Activated CD4-positive, alpha-beta T cell treated with anti-CD3 and anti-CD28 coated beads for 36 hours (primary cell): ENCODE results near the gene ATP13A5. TPM values are rescaled to one million over a fixed set of nuclear protein-coding genes. Genes with fewer than 3 reads are reported as not detected.
A peak's percentile ranks its signal among the peaks of the same experiment; 100 is the strongest.

Experiments used
- ATAC-seq: fragments of 200-7000 bp; cut with Tn5 transposase; one replicate; pipeline ENCODE4 v1.10.0; 2021; ENCODE audit warnings: mild to moderate bottlenecking, moderate library complexity
- CTCF ChIA-PET: fragments of 350-600 bp; sonication (Branson Sonifier 250); formaldehyde crosslinking; loops from one replicate; lab custom pipeline; 2021; ENCODE audit warnings: antibody characterized with exemption; lab: Charles Lee
- POLR2A ChIA-PET: fragments of 350-600 bp; sonication (Branson Sonifier 250); formaldehyde crosslinking; loops from one replicate; lab custom pipeline; 2021; ENCODE audit warnings: antibody characterized with exemption, inconsistent platforms; lab: Charles Lee
- DNase-seq: peaks from one replicate; pipeline ENCODE4 v3.0.0-alpha.2; 2020
- H3K27ac Mint-ChIP-seq: one replicate; pipeline ENCODE4 v1.8.0; 2021; ENCODE audit warnings: mixed read lengths
- H3K27me3 Mint-ChIP-seq: one replicate; pipeline ENCODE4 v1.8.0; 2021; ENCODE audit warnings: mixed read lengths
- H3K36me3 Mint-ChIP-seq: one replicate; pipeline ENCODE4 v1.8.0; 2021; ENCODE audit warnings: low read depth, mixed read lengths
- H3K4me1 Mint-ChIP-seq: one replicate; pipeline ENCODE4 v1.8.0; 2021; ENCODE audit warnings: mixed read lengths
- H3K4me3 Mint-ChIP-seq: one replicate; pipeline ENCODE4 v1.8.0; 2021; ENCODE audit warnings: mild to moderate bottlenecking, moderate library complexity, mixed read lengths
- H3K9me3 Mint-ChIP-seq: one replicate; pipeline ENCODE4 v1.8.0; 2021; ENCODE audit warnings: low read depth, mixed read lengths
- intact Hi-C, 2 experiments: fragments of 100-400 bp; cut with DNase I in 1 of 2; cut with micrococcal nuclease in 1 of 2; formaldehyde crosslinking; loops; one replicate each; pipeline versions ENCODE4 v1.14.2 to v1.15.1; 2022 to 2024; cut with DNase I, micrococcal nuclease
- total RNA-seq, 2 experiments: library from RNA; stranded (reverse); gene quantifications; one replicate each; pipeline ENCODE4 v1.2.3, GENCODE V29; 2021

The ATP13A5 gene
- total RNA-seq, 2 experiments from 2014 or later: not detected

GRCh38 chr3:193248848-193249468 lies 129.6 kb downstream of the ATP13A5 start:
- POLR2A ChIA-PET: no interaction called here
- Mint-ChIP-seq H3K27me3 (peaks cover 10% of the 10 kb centered on the region), H3K36me3 (peaks cover 4% of the 10 kb centered on the region), H3K4me3 (no peak overlapping the region), H3K27ac (no peak overlapping the region), H3K4me1 (no peaks in the 10 kb centered on the region), H3K9me3 (peaks cover 25% of the 10 kb centered on the region)
- DNase-seq (no peak), ATAC-seq (no peak)
- intact Hi-C loops: no loop called here
- CTCF ChIA-PET: interaction anchor here (0.6 kb wide), 1 partner anchor 35 kb away, joined by 3 read pairs; no protein-coding TSS in a partner anchor

GRCh38 chr3:193243571-193243970 lies 135.0 kb downstream of the ATP13A5 start:
- POLR2A ChIA-PET: no interaction called here

GRCh38 chr3:193241716-193242115 lies 136.8 kb downstream of the ATP13A5 start:
- no peak for DNase-seq
- no peak overlapping the region for H3K27ac Mint-ChIP-seq
- ChIA-PET CTCF (no interaction called here), POLR2A (no interaction called here)
- no peak for ATAC-seq
- peaks cover 35% of the 10 kb centered on the region for H3K27me3 Mint-ChIP-seq
- no peaks in the 10 kb centered on the region for H3K36me3 Mint-ChIP-seq
- H3K9me3 Mint-ChIP-seq: no peaks in the 10 kb centered on the region
- intact Hi-C loops: no loop called here
- H3K4me3 Mint-ChIP-seq: peak overlapping the region; percentile 38
- peaks cover 2% of the 10 kb centered on the region for H3K4me1 Mint-ChIP-seq

More at GRCh38 chr3:193243571-193243970, 135.0 kb downstream of the ATP13A5 start:
- intact Hi-C loops: no loop called here
- Mint-ChIP-seq H3K27ac (no peak overlapping the region), H3K4me3 (no peak overlapping the region), H3K9me3 (peaks cover 11% of the 10 kb centered on the region), H3K27me3 (peaks cover 33% of the 10 kb centered on the region), H3K36me3 (no peaks in the 10 kb centered on the region), H3K4me1 (peaks cover 2% of the 10 kb centered on the region)
- no peak for ATAC-seq
- no peak for DNase-seq
- CTCF ChIA-PET: no interaction called here

GRCh38 chr3:193240850-193241706 lies 137.5 kb downstream of the ATP13A5 start, which contains the start of gene PLAAT1:
PLAAT1 (plus strand) TSS chr3:193241222; CDS start chr3:193255651, 14,429 bp downstream.
- DNase-seq (peak; percentile 56), ATAC-seq (peak; percentile 79)
- H3K27me3 Mint-ChIP-seq: peaks cover 35% of the 10 kb centered on the region
- POLR2A ChIA-PET: no interaction called here
- intact Hi-C loops: no loop called here
- peak within 1 kb of the TSS; percentile 51 for H3K4me3 Mint-ChIP-seq
- no peaks in the 10 kb centered on the region for H3K36me3 Mint-ChIP-seq
- no peak within 1 kb of the TSS for H3K27ac Mint-ChIP-seq
- CTCF ChIA-PET: no interaction called here
- H3K4me1 Mint-ChIP-seq: peaks cover 2% of the 10 kb centered on the region
- H3K9me3 Mint-ChIP-seq: no peaks in the 10 kb centered on the region

- no peak overlapping the region for H3K27ac Mint-ChIP-seq
- no peaks in the 10 kb centered on the region for H3K9me3 Mint-ChIP-seq
- CTCF ChIA-PET: no interaction called here
- DNase-seq (no peak), ATAC-seq (no peak)
- no peaks in the 10 kb centered on the region for H3K36me3 Mint-ChIP-seq
- peak overlapping the region; percentile 51 for H3K4me3 Mint-ChIP-seq
- intact Hi-C loops: no loop called here
- H3K27me3 Mint-ChIP-seq: peaks cover 31% of the 10 kb centered on the region
- H3K4me1 Mint-ChIP-seq: peaks cover 2% of the 10 kb centered on the region
- POLR2A ChIA-PET: no interaction called here
These were observed 138.1 kb downstream of the ATP13A5 start for GRCh38 chr3:193240436-193240849.

GRCh38 chr3:193237030-193237429 lies 141.5 kb downstream of the ATP13A5 start:
- peaks cover 19% of the 10 kb centered on the region for H3K27me3 Mint-ChIP-seq
- no peak for ATAC-seq
- no peak overlapping the region for H3K4me3 Mint-ChIP-seq
- no peak for DNase-seq
- peaks cover 2% of the 10 kb centered on the region for H3K4me1 Mint-ChIP-seq
- H3K36me3 Mint-ChIP-seq: no peaks in the 10 kb centered on the region
- ChIA-PET POLR2A (no interaction called here), CTCF (interaction anchor here (0.6 kb wide), 1 partner anchor 133 kb away, joined by 3 read pairs; no protein-coding TSS in a partner anchor)
- H3K9me3 Mint-ChIP-seq: no peaks in the 10 kb centered on the region
- intact Hi-C loops: no loop called here
- H3K27ac Mint-ChIP-seq: no peak overlapping the region

- no peak for ATAC-seq
- H3K4me3 Mint-ChIP-seq: no peak overlapping the region
- no peaks in the 10 kb centered on the region for H3K9me3 Mint-ChIP-seq
- intact Hi-C loops: no loop called here
- H3K36me3 Mint-ChIP-seq: no peaks in the 10 kb centered on the region
- POLR2A ChIA-PET: no interaction called here
- peaks cover 16% of the 10 kb centered on the region for H3K27me3 Mint-ChIP-seq
- no peak overlapping the region for H3K27ac Mint-ChIP-seq
- CTCF ChIA-PET: interaction anchor here (0.6 kb wide), 1 partner anchor 133 kb away, joined by 3 read pairs; no protein-coding TSS in a partner anchor
- no peak for DNase-seq
- H3K4me1 Mint-ChIP-seq: peaks cover 2% of the 10 kb centered on the region
These were observed 142.0 kb downstream of the ATP13A5 start for GRCh38 chr3:193236599-193236998.

- CTCF ChIA-PET: interaction anchor here (1.4 kb wide), 1 partner anchor 342 kb away, joined by 3 read pairs; no protein-coding TSS in a partner anchor
- intact Hi-C loops: no loop called here
- POLR2A ChIA-PET: no interaction called here
- H3K27me3 Mint-ChIP-seq: peaks cover 9% of the 10 kb centered on the region
- H3K4me1 Mint-ChIP-seq: no peaks in the 10 kb centered on the region
- H3K4me3 Mint-ChIP-seq: no peak overlapping the region
- H3K9me3 Mint-ChIP-seq: no peaks in the 10 kb centered on the region
- no peak overlapping the region for H3K27ac Mint-ChIP-seq
- ATAC-seq: no peak
- no peak for DNase-seq
- no peaks in the 10 kb centered on the region for H3K36me3 Mint-ChIP-seq
These were observed 147.4 kb downstream of the ATP13A5 start for GRCh38 chr3:193231201-193231600.

- ATAC-seq (no peak), DNase-seq (no peak)
- POLR2A ChIA-PET: no interaction called here
- Mint-ChIP-seq H3K9me3 (no peaks in the 10 kb centered on the region), H3K36me3 (no peaks in the 10 kb centered on the region), H3K4me1 (no peaks in the 10 kb centered on the region), H3K27ac (no peak overlapping the region), H3K27me3 (peaks cover 15% of the 10 kb centered on the region), H3K4me3 (no peak overlapping the region)
- CTCF ChIA-PET: no interaction called here
- intact Hi-C loops: no loop called here
These were observed 147.9 kb downstream of the ATP13A5 start for GRCh38 chr3:193230610-193231009.

- CTCF ChIA-PET: no interaction called here
- POLR2A ChIA-PET: no interaction called here
- ATAC-seq (no peak), DNase-seq (no peak)
- no peaks in the 10 kb centered on the region for H3K9me3 Mint-ChIP-seq
- no peaks in the 10 kb centered on the region for H3K4me1 Mint-ChIP-seq
- H3K36me3 Mint-ChIP-seq: no peaks in the 10 kb centered on the region
- intact Hi-C loops: no loop called here
- no peak overlapping the region for H3K27ac Mint-ChIP-seq
- no peak overlapping the region for H3K4me3 Mint-ChIP-seq
- peaks cover 15% of the 10 kb centered on the region for H3K27me3 Mint-ChIP-seq
These were observed 148.6 kb downstream of the ATP13A5 start for GRCh38 chr3:193229851-193230420.

- no peak overlapping the region for H3K27ac Mint-ChIP-seq
- ATAC-seq: no peak
- H3K4me3 Mint-ChIP-seq: no peak overlapping the region
- no peaks in the 10 kb centered on the region for H3K4me1 Mint-ChIP-seq
- ChIA-PET CTCF (no interaction called here), POLR2A (no interaction called here)
- H3K9me3 Mint-ChIP-seq: no peaks in the 10 kb centered on the region
- intact Hi-C loops: no loop called here
- H3K27me3 Mint-ChIP-seq: peaks cover 14% of the 10 kb centered on the region
- DNase-seq: no peak
- no peaks in the 10 kb centered on the region for H3K36me3 Mint-ChIP-seq
These were observed 150.3 kb downstream of the ATP13A5 start for GRCh38 chr3:193228206-193228605.
